Measurements from ENCODE around the gene PPARG. TPM values are rescaled to one million over a fixed set of nuclear protein-coding genes. Genes with fewer than 3 reads are reported as not detected.

PPARG gene
- total and polyA plus RNA-seq, 9 donors = 12.8 to 53.6 (median 32.4) TPM

GRCh38 chr3:12372741-12373280, 83.9 kb downstream of the PPARG start:
- H3K36me3 ChIP-seq = no peaks in the 10 kb centered on the region
- DNase-seq = no peak

GRCh38 chr3:12375572-12375971, 86.7 kb downstream of the PPARG start:
- no peak for TF ChIP-seq POLR2A (IDR thresholded peaks at IDR 0.05)
- TF ChIP-seq CTCF (IDR thresholded peaks at IDR 0.05) = no peak
- no peak for TF ChIP-seq EP300 (IDR thresholded peaks at IDR 0.05)
- Histone ChIP-seq H3K27ac (no peak overlapping the region), H3K36me3 (no peaks in the 10 kb centered on the region), H3K4me3 (no peak overlapping the region), H3K9me3 (no peaks in the 10 kb centered on the region), H3K4me1 (ENCODE audit: insufficient read depth) (peaks cover 20% of the 10 kb centered on the region), H3K27me3 (no peaks in the 10 kb centered on the region)
- DNase-seq = no peak
- intact Hi-C loops (cut with DNase I) = no loop called here
- 44 to 67% (median 55%) methylated on average over 4 of the region's 4 CpGs for WGBS, 3 donors

More at GRCh38 chr3:12372741-12373280, 83.9 kb downstream of the PPARG start:
- Histone ChIP-seq H3K27ac (no peak overlapping the region), H3K4me3 (no peak overlapping the region), H3K27me3 (no peaks in the 10 kb centered on the region), H3K9me3 (no peaks in the 10 kb centered on the region), H3K4me1 (ENCODE audit: insufficient read depth) (peaks cover 20% of the 10 kb centered on the region)
- WGBS, 3 donors = 18 to 38% (median 29%) methylated on average over 2 of the region's 2 CpGs
- TF ChIP-seq CTCF (IDR thresholded peaks at IDR 0.05) = no peak
- no peak for TF ChIP-seq EP300 (IDR thresholded peaks at IDR 0.05)
- TF ChIP-seq POLR2A (IDR thresholded peaks at IDR 0.05) = no peak
- intact Hi-C loops (cut with DNase I) = no loop called here

GRCh38 chr3:12379640-12380429, 91.0 kb downstream of the PPARG start:
- H3K4me1 ChIP-seq (ENCODE audit: insufficient read depth) = peaks cover 6% of the 10 kb centered on the region
- TF ChIP-seq CTCF (IDR thresholded peaks at IDR 0.05) (no peak), EP300 (IDR thresholded peaks at IDR 0.05) (no peak), POLR2A (IDR thresholded peaks at IDR 0.05) (no peak)
- H3K9me3 ChIP-seq = no peaks in the 10 kb centered on the region
- intact Hi-C loops (cut with DNase I) = no loop called here
- no peak overlapping the region for H3K4me3 ChIP-seq
- H3K27me3 ChIP-seq = no peaks in the 10 kb centered on the region
- H3K27ac ChIP-seq = no peak overlapping the region
- no peaks in the 10 kb centered on the region for H3K36me3 ChIP-seq
- 87 to 88% (median 87%) methylated on average over 5 of the region's 5 CpGs for WGBS, 3 donors
- no peak for DNase-seq

- no peak for DNase-seq
- H3K4me1 ChIP-seq (ENCODE audit: insufficient read depth) = peaks cover 4% of the 10 kb centered on the region
- H3K27ac ChIP-seq = no peak overlapping the region
- 87 to 88% (median 88%) methylated on average over 3 of the region's 3 CpGs for WGBS, 3 donors
- intact Hi-C loops (cut with DNase I) = no loop called here
- no peaks in the 10 kb centered on the region for H3K9me3 ChIP-seq
- TF ChIP-seq POLR2A (IDR thresholded peaks at IDR 0.05) (no peak), EP300 (IDR thresholded peaks at IDR 0.05) (no peak), CTCF (IDR thresholded peaks at IDR 0.05) (no peak)
- H3K27me3 ChIP-seq = no peaks in the 10 kb centered on the region
- H3K36me3 ChIP-seq = no peaks in the 10 kb centered on the region
- no peak overlapping the region for H3K4me3 ChIP-seq
Observed at GRCh38 chr3:12380461-12380860, 91.6 kb downstream of the PPARG start.
